Measurements from ENCODE around the gene ATXN10. TPM values are rescaled to one million over a fixed set of nuclear protein-coding genes. Genes with fewer than 3 reads are reported as not detected.

ATXN10 gene
- total and polyA plus RNA-seq, 2 of the 13 experiments (the other 11 are each of a cell fraction or from before 2014, with no cell fraction given) = 60.1 to 194 TPM

- Histone ChIP-seq H3K9me3 (ENCODE audit: low read length) (no peaks in the 10 kb centered on the region), H4K20me1 (ENCODE audit: insufficient read depth, low read length) (no peaks in the 10 kb centered on the region), H3K9ac (ENCODE audit: insufficient read depth, low read depth, low read length) (no peak overlapping the region), H3K4me3 (replicated peaks in 1 of 3; ENCODE audit: insufficient read depth in 1 of 3, low read depth in 2 of 3, low read length in 3 of 3) (no peak overlapping the region), H3K79me2 (ENCODE audit: insufficient read depth, low read length) (no peaks in the 10 kb centered on the region), H3K4me1 (ENCODE audit: insufficient read depth, low read length) (peaks cover 9% of the 10 kb centered on the region; the same call in 1 of the 2 replicates), H3K4me2 (ENCODE audit: low read depth, low read length) (no peak overlapping the region), H3K27ac (ENCODE audit: extremely low read length, insufficient read depth, low read length) (no peak overlapping the region), H3K36me3 (replicated peaks in 1 of 2; ENCODE audit: control insufficient read depth in 1 of 2, insufficient read depth in 2 of 2, low read length in 2 of 2) (peaks cover 11 to 47% of the 10 kb centered on the region in 2 experiments), H3K27me3 (ENCODE audit: control insufficient read depth in 1 of 2, insufficient read depth in 2 of 2, low read length in 2 of 2) (no peaks in the 10 kb centered on the region), H2AFZ (ENCODE audit: low read length) (no peak overlapping the region)
- intact Hi-C loops (cut with micrococcal nuclease; ENCODE audit: unreplicated experiment) = no loop called here
- no peak for ATAC-seq
- in situ Hi-C loops (cut with HindIII; ENCODE audit: extremely low pct_ligation_motif_present, low pct_unique_long_range_greater_than_20kb) = no loop called here
- CTCF ChIA-PET (ENCODE audit: low intra/inter-chr PET ratio, low total read pairs) = no interaction called here
- no peak for FAIRE-seq
- DNase-seq (ENCODE audit: low spot score) = no peak
- no TSS peak for BruUV-seq (replicated peaks)
- POLR2A ChIA-PET = no interaction called here
- WGBS (ENCODE audit: low lambda C conversion rate) = 97% methylated on average over 10 of the region's 10 CpGs
- TF ChIP-seq POLR2AphosphoS2 (IDR thresholded peaks at IDR 0.05; ENCODE audit: low read depth, low read length) (no peak), IRF2 (CRISPR knock-in tag; IDR thresholded peaks at IDR 0.05) (no peak), CEBPB (IDR thresholded peaks at IDR 0.05; ENCODE audit: borderline replicate concordance, low read depth, low read length) (no peak), ETS1 (CRISPR knock-in tag; IDR thresholded peaks at IDR 0.05) (no peak), ZNF407 (CRISPR knock-in tag; IDR thresholded peaks at IDR 0.05; ENCODE audit: not compliant biosample characterization) (no peak), DZIP1 (CRISPR knock-in tag; IDR thresholded peaks at IDR 0.05) (no peak), ADNP (CRISPR knock-in tag; IDR thresholded peaks at IDR 0.05) (no peak), DDIT3 (CRISPR knock-in tag; IDR thresholded peaks at IDR 0.05) (no peak), ZNF589 (CRISPR knock-in tag; conservative IDR thresholded peaks at IDR 0.05) (no peak), SMYD3 (CRISPR knock-in tag; IDR thresholded peaks at IDR 0.05) (no peak), ZNF432 (CRISPR knock-in tag; IDR thresholded peaks at IDR 0.05; ENCODE audit: borderline replicate concordance) (no peak), RXRA (CRISPR knock-in tag; IDR thresholded peaks at IDR 0.05) (no peak)
Observed at GRCh38 chr22:45807156-45807915, 135.7 kb downstream of the ATXN10 start.

Data from HepG2 (cell line).